ENCODE data around the gene ADGRV1.

- TF ChIP-seq GATA2 (IDR thresholded peaks at IDR 0.05; ENCODE audit: low read depth, low read length) (no peak), GATA3 (IDR thresholded peaks at IDR 0.05; ENCODE audit: low read depth, low read length) (no peak)
Measured at GRCh38 chr5:90550963-90551362, 7.6 kb upstream of the ADGRV1 start.
